ENCODE data around the gene CIB1.

Gene CIB1

DNA sequence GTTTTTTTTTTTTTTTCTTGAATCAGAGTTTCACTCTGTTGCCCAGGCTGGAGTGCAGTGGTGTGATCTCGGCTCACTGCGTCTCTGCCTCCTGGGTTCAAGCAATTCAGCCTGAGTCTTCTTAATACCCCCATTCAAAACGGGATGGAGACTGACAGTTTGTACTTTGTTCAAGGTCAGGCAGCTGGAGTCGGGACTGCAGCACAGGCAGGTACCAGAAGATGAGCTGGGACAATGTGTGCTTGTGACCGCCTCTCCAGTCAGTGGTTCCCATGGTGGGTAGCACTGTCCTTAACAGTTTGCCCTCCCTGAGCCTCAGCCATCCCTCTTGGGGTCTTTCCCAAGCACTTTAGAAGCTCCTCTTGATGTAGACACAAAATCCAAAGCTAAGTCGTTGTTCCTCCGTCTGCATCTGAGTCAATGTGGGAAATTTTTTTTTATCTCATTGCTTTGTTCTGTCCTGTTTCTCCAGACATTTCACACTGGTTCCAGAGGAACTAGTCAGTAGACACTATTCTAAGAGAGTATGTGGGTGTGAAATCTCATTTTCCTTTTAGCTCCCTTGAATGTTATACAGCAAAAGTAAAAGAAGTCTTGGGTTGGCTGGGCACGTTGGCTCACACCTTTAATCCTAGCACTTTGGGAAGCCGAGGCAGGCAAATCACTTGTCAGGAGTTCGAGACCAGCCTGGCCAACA, 10.3 kb upstream of the CIB1 start:
- DNase-seq = no peak

DNA sequence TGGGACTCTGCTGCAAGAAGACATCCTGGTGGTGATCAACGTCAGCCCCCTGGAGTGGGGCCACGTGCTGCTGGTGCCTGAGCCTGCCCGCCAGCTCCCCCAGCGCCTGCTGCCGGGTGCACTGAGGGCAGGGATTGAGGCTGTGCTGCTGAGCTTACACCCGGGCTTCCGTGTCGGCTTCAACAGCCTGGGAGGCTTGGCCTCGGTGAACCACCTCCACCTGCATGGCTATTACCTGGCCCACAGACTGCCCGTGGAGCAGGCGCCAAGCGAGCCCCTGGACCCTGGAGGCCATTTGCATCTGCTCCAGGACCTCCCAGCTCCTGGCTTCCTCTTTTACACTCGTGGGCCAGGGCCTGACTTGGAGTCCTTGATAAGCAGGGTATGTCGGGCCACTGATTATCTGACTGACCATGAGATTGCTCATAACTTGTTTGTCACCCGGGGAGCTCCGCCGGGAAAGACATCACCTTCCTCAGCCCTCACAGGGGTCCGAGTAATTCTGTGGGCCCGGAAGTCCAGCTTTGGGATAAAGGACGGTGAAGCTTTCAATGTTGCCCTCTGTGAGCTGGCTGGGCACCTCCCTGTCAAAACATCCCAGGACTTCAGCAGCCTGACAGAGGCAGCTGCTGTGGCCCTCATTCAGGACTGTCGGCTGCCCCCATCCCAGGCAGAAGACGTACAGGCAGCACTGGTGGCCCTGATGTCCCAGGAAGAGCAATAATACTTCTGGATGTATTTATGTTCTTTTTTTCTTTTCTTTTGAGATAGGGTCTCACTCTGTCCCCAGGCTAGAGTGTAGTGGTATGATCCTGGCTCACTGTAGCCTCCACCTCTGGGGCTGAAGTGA, 7.8 kb upstream of the CIB1 start:
- in situ Hi-C loops (cut with MboI; ENCODE audit: low pct_unique_long_range_greater_than_20kb, low sequenced_read_pairs) = no loop called here
- no peak for DNase-seq

More for the DNA sequence above, 10.3 kb upstream of the CIB1 start:
- in situ Hi-C loops (cut with MboI; ENCODE audit: low pct_unique_long_range_greater_than_20kb, low sequenced_read_pairs) = no loop called here

DNA sequence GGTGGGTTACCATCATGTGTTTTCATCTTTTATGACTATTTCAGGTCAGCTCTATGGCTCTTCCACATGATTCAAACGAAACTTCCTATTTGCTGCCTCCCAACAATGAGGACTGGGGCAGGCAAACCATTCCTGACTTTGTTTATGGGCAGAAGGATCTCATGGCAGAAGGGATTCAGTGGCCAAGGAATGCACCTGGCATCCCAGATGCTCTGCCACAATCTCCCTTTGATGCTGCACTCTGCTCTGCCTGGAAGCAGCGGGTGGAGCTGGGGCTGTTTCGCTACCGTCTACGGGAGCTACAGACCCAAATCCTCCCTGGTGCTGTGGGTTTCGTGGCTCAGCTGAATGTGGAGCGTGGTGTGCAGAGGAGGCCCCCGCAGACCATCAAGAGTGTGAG, 7.1 kb upstream of the CIB1 start:
- in situ Hi-C loops (cut with MboI; ENCODE audit: low pct_unique_long_range_greater_than_20kb, low sequenced_read_pairs) = no loop called here
- DNase-seq = no peak

DNA sequence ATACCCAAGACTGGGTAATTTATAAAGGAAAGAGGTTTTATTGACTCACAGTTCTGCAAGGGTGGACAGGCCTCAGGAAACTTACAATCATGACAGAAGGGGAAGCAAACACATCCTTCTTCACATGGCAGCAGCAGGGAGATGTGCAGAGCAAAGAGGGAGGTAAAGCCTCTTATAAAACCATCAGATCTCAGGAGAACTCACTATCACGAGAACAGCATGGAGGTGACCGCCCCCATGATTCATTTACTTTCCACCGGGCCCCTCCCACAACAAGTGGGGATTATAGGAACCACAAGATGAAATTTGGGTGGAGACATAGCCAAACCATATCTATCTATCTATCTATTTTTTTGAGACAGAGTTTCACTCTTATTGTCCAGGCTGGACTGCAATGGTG, 5.6 kb upstream of the CIB1 start:
- in situ Hi-C loops (cut with MboI; ENCODE audit: low pct_unique_long_range_greater_than_20kb, low sequenced_read_pairs) = no loop called here
- no peak for DNase-seq

DNA sequence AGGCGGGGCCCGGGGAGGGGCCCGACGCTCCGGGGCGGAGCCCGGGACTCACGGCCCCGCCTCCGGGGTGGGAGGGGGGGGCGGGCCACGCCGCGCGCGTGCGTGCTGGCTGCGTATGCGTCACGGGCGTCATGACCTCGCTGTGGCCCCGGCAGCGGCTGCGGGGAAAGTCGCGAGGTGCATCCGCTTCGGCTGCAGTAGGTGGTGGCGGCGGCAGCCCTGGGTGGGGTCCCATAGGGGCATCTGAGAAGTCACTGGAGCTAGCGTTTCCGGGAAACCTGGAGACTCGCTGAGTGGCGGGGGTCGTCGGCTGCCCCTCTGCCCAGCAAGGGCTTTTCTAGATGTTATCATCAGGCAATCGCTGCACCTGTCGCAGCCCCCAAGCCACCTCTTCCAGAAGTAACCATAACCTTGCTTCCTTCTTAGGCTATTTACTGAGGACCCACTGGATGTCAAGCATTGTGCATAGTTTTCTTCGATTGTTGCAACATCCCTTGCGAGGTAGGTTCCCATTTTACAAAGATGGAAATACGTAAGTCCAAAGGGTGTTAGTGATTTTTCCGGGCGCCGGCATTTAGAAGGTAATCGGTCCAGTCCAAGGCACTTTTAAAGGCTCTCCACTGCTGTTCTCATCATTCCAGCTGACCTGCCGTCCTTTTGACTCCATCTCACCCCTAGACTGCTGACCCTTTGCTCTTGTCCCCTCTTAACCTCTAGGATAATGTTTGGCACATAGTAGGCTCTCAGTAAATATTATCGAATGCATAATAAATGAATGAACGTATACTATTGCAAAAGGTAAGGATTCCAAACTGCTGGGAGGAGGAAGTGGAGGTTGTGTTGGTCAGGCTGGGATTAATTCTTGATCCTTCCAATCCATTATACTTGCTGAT, 601 bp upstream of the CIB1 start, which contains the start of gene GDPGP1:
Gene GDPGP1, plus strand, starts transcription at position 114 of the 893 bp plus-strand sequence. CDS start 6,700 bp downstream, outside the sequence.
- no peak for DNase-seq
- in situ Hi-C loops (cut with MboI; ENCODE audit: low pct_unique_long_range_greater_than_20kb, low sequenced_read_pairs) = no loop called here

DNA sequence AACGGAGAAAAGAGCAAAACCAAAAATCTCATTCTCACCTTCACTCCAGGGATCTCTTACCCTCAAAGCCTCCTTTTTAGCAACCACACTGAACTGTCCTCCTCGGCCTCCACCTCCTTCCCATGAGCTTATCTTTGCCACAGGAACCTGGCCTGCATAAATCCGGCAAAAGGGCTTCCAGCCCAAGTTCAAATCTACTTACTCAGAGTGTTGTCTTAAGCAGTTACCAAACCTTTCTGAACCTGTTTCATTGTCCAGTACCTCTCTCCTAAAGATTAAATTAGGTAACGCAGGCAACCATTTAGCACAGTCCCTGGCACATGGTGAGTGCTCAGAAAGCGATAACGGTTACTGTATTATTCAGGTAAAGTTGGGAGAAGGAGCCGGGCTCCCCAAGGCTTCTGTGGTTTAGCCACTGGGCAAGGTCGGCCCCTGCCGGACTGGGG, 777 bp downstream of the CIB1 start:
- DNase-seq = no peak
- in situ Hi-C loops (cut with MboI; ENCODE audit: low pct_unique_long_range_greater_than_20kb, low sequenced_read_pairs) = no loop called here

DNA sequence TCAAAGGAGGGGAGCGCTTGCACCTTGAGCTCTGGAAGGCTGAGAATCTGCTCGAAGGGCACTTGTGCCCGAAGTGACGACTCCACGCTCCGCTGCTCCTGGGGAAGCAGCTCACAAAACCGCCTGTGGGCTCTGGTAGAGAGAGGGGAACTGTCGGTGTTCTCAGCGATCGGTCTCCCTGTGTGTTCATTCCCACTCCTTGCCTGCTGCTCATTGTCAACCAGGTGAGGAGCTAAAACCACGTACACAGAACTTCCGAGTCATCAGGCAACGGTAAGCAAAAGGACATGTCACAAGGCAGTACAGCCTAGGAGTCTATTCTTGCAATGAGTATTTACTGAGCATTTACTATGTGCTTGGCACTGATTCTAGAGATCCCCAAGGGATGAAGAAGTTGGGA, 1.5 kb downstream of the CIB1 start:
- in situ Hi-C loops (cut with MboI; ENCODE audit: low pct_unique_long_range_greater_than_20kb, low sequenced_read_pairs) = no loop called here

DNA sequence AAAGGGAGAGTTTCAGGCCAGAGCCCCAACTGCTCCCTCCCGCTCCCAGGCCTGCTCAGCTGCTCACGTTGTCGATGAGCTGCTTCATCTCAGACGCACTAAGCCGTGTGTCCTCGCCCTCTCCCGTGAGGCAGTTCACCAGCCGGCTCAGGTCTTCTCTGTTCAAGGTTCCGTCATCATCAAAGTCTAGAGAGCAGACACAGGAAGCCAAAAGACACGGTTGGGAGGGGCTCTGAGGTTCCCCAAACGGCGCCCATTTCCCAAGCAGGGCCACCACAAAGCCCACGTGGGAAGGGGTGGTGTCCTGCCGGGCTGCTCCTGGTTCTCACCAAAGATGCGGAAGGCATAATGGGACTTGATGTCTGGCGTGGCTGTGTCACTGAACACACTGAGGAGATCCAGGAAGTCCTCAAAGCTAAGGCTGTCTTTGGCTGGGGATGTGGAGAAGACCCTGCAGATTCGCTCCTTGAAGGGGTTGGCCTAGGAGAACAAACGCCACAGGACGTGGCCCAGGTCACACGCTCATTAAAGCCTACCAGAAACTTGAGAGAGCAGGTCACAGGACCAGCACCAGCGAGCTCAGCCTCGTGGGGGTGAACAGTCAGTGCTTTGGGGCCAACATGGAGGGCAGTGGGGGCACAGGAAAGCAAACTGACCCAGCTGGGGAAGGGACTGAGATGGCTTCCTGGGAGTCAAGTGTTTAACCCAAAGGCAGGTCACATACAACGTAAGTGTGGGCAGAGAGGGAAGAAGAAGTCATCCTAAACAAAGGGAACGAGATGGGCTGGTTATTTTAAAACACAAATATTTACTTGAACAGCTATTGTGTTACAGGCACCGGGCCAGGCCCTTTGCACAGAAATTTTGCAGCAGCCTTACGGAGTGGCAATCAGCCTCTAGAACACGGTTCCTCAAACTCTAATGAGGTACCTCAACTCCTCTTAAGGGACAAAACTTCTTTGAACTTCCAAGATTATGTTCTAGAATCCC, 2.4 kb downstream of the CIB1 start:
- in situ Hi-C loops (cut with MboI; ENCODE audit: low pct_unique_long_range_greater_than_20kb, low sequenced_read_pairs) = no loop called here

More for the DNA sequence above, 1.5 kb downstream of the CIB1 start:
- DNase-seq = peak; percentile 44

DNA sequence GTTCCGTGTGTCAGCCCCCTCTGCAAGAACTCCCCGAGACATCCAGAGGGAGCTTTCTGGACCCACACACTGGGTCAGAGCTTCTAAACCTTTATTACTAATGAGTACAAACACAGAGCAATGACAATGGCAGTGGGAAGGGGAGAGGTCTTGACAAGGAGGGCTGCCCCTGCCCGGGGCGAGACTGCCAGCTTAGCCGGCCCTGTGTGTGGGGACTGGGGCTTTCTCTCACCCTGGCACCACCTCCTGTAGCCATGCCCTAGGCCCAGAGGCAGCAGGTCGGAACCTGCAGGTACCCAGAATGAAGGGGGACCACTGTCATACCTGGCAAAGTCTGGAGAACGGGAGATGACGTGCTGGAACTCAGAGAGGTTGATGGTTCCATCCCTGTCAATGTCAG, 3.1 kb downstream of the CIB1 start:
- in situ Hi-C loops (cut with MboI; ENCODE audit: low pct_unique_long_range_greater_than_20kb, low sequenced_read_pairs) = no loop called here
- DNase-seq = no peak

More for the DNA sequence above, 2.4 kb downstream of the CIB1 start:
- DNase-seq = no peak

DNA sequence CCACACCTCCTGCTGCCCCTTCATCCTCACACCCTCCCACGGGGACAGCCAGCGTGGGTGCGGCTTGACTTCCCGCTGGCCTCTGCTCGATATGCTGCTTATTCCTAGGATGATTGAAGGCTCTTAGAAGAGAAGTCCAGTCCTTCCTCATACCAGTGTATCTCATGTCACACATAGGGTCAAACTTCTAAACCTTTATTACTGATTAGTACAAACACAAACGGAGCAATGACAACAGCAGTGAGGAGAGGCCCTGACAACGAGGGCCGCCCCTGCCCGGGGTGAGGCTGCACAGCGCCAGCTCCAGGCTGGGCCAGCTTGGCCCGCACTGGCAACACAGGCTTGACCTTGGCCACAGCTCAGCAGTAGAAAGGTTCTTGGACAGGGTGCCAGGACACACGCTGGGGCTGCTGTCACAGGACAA, 3.7 kb downstream of the CIB1 start:
- DNase-seq = no peak
- in situ Hi-C loops (cut with MboI; ENCODE audit: low pct_unique_long_range_greater_than_20kb, low sequenced_read_pairs) = no loop called here

DNA sequence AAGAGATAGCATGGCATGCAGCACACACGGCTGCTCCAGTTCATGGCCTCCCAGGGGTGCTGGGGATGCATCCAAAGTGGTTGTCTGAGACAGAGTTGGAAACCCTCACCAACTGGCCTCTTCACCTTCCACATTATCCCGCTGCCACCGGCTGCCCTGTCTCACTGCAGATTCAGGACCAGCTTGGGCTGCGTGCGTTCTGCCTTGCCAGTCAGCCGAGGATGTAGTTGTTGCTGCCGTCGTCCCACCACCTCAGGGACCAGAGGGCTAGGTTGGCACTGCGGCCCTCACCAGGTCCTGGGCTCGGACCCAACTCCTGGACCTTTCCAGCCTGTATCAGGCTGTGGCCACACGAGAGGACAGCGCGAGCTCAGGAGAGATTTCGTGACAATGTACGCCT, 4.8 kb downstream of the CIB1 start:
- DNase-seq = no peak
- in situ Hi-C loops (cut with MboI; ENCODE audit: low pct_unique_long_range_greater_than_20kb, low sequenced_read_pairs) = no loop called here

DNA sequence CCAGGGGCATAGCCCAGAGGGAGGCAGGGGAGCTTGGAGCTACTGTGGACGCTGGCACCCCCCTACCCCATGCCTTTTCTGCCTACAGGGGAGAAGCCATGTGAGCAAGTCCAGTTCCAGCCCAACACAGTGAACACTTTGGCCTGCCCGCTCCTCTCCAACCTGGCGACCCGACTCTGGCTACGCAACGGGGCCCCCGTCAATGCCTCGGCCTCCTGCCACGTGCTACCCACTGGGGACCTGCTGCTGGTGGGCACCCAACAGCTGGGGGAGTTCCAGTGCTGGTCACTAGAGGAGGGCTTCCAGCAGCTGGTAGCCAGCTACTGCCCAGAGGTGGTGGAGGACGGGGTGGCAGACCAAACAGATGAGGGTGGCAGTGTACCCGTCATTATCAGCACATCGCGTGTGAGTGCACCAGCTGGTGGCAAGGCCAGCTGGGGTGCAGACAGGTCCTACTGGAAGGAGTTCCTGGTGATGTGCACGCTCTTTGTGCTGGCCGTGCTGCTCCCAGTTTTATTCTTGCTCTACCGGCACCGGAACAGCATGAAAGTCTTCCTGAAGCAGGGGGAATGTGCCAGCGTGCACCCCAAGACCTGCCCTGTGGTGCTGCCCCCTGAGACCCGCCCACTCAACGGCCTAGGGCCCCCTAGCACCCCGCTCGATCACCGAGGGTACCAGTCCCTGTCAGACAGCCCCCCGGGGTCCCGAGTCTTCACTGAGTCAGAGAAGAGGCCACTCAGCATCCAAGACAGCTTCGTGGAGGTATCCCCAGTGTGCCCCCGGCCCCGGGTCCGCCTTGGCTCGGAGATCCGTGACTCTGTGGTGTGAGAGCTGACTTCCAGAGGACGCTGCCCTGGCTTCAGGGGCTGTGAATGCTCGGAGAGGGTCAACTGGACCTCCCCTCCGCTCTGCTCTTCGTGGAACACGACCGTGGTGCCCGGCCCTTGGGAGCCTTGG, 5.6 kb downstream of the CIB1 start:
- no peak for DNase-seq
- in situ Hi-C loops (cut with MboI; ENCODE audit: low pct_unique_long_range_greater_than_20kb, low sequenced_read_pairs) = no loop called here

DNA sequence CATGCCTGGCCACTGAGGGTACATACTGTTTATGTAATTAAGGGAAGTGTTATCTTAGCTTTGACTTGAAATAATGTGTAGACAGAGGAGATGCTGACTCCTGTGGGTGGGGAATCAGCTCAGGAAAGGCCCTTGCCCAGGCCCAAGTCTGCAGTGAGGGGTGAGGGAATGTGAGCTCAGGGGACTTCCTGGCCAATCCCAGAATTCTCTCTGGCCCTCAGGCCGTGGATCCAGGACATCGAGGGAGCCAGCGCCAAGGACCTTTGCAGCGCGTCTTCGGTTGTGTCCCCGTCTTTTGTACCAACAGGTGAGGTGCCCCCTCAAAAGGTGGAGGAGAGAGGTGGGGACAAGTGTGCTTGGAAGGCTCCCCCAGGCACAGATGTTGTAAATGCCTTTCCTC, 6.4 kb downstream of the CIB1 start:
- in situ Hi-C loops (cut with MboI; ENCODE audit: low pct_unique_long_range_greater_than_20kb, low sequenced_read_pairs) = no loop called here
- DNase-seq = no peak

DNA sequence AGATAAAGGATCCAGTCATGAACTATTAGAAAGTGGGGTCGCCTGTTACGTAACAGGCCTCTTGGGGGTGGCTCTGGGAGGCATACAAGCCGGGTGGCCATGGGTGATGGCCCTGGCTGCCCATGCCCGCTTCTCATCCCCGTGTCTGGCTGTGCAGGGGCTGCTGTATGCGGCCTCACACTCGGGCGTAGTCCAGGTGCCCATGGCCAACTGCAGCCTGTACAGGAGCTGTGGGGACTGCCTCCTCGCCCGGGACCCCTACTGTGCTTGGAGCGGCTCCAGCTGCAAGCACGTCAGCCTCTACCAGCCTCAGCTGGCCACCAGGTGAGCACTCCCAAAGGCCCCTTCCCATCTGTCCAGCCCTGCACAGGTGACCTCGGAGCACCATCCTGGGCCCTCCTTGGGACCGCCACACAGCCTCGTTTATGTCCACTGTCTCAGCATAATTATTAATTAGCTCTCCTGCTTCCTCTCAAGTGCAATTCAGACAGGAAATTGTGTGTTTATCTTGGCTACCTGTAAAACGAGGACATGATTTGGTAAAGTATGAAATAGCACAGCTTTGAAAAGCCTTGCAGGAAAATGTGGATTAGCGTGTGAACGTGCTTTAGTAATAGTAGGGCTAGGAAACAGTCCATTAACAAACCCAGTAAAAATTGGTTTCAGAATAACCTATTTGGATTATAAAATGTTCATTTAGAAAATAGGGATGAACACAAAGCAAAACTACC, 8.1 kb downstream of the CIB1 start:
- in situ Hi-C loops (cut with MboI; ENCODE audit: low pct_unique_long_range_greater_than_20kb, low sequenced_read_pairs) = no loop called here
- DNase-seq = no peak

DNA sequence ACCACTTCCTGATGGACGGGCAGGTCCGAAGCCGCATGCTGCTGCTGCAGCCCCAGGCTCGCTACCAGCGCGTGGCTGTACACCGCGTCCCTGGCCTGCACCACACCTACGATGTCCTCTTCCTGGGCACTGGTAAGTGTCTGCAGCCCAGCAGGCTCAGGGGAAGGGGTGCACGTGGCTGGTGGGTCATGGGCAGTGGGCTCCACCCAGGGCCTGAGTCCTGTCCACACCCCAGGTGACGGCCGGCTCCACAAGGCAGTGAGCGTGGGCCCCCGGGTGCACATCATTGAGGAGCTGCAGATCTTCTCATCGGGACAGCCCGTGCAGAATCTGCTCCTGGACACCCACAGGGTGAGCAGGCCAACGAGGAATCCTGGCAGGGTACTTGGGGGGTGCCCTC, 8.7 kb downstream of the CIB1 start:
- DNase-seq = no peak
- in situ Hi-C loops (cut with MboI; ENCODE audit: low pct_unique_long_range_greater_than_20kb, low sequenced_read_pairs) = no loop called here

DNA sequence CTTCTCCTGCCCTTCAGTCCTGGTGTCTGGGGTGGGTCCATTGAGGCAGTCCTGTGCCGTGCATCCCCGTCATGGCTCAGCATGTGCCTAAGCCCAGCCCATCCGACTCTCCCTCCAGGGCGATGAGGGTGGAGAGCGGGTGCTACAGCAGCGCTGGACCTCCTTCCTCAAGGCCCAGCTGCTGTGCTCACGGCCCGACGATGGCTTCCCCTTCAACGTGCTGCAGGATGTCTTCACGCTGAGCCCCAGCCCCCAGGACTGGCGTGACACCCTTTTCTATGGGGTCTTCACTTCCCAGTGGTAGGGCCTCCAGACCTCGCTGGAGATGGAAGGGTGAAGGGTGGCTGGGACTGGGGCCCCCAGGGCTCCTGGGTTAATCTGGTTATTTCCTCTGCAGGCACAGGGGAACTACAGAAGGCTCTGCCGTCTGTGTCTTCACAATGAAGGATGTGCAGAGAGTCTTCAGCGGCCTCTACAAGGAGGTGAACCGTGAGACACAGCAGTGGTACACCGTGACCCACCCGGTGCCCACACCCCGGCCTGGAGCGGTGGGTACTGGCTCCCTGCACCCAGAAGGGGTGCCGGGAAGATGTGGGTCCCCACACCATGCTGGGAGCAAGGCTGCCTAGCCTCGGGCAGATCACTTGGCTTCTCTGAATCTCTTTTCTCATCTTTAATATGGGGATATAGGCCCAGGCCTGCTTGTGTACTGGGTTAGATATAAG, 10.1 kb downstream of the CIB1 start:
- DNase-seq = no peak
- in situ Hi-C loops (cut with MboI; ENCODE audit: low pct_unique_long_range_greater_than_20kb, low sequenced_read_pairs) = no loop called here

All from KBM-7 (cell line).